Upper lobe of left lung (tissue), 4 donors: ENCODE results near the gene IMPA2.

Source experiments
- CTCF ChIP-seq, 6 experiments: fragments of 450-650 bp in 4 of 6; fragments of 200-600 bp in 2 of 6; sonication (generic) in 2 of 6; IDR thresholded peaks; one replicate each; pipeline ENCODE4 v1.5.1; 2016 to 2019; ENCODE audit warnings: antibody characterized with exemption in 6 of 6
- EP300 ChIP-seq, 4 donors: sonication (generic); formaldehyde crosslinking; IDR thresholded peaks; one replicate each; pipeline ENCODE4 v1.5.1; 2017; ENCODE audit warnings: antibody characterized with exemption in 4 of 4, control low read depth in 2 of 4
- POLR2AphosphoS5 ChIP-seq, 2 donors: sonication (generic); formaldehyde crosslinking; IDR thresholded peaks; one replicate each; pipeline ENCODE4 v1.5.1; 2017; ENCODE audit warnings: antibody characterized with exemption in 2 of 2

GRCh38 chr18:12043811-12044210 is 62.5 kb downstream of the IMPA2 start:
- TF ChIP-seq CTCF (IDR thresholded peaks at IDR 0.05) (no peak), POLR2AphosphoS5 (IDR thresholded peaks at IDR 0.05) (no peak), EP300 (IDR thresholded peaks at IDR 0.05) (no peak)
